Osteocyte (in vitro differentiated cells): Measurements from ENCODE around the gene OSBPL5. TPM values are rescaled to one million over a fixed set of nuclear protein-coding genes. Genes with fewer than 3 reads are reported as not detected.

Experiments
- DNase-seq: peaks from one replicate; pipeline ENCODE4 v3.0.0; 2021; ENCODE audit warnings: mixed read lengths; ENCODE audit not compliant: unreplicated experiment; ENCODE audit errors: extremely low spot score
- H3K27ac Mint-ChIP-seq: one replicate; pipeline ENCODE4 v1.8.0; 2021; ENCODE audit warnings: mild to moderate bottlenecking, mixed read lengths; ENCODE audit not compliant: unreplicated experiment
- H3K27me3 Mint-ChIP-seq: one replicate; pipeline ENCODE4 v1.8.0; 2021; ENCODE audit warnings: mixed read lengths; ENCODE audit not compliant: unreplicated experiment
- H3K36me3 Mint-ChIP-seq: one replicate; pipeline ENCODE4 v1.8.0; 2021; ENCODE audit warnings: mixed read lengths; ENCODE audit not compliant: unreplicated experiment
- H3K4me1 Mint-ChIP-seq: one replicate; pipeline ENCODE4 v1.8.0; 2021; ENCODE audit warnings: mixed read lengths; ENCODE audit not compliant: unreplicated experiment
- H3K4me3 Mint-ChIP-seq: one replicate; pipeline ENCODE4 v1.8.0; 2021; ENCODE audit warnings: mild to moderate bottlenecking, moderate library complexity, mixed read lengths; ENCODE audit not compliant: unreplicated experiment
- H3K9me3 Mint-ChIP-seq: one replicate; pipeline ENCODE4 v1.8.0; 2021; ENCODE audit warnings: mixed read lengths; ENCODE audit not compliant: unreplicated experiment
- total RNA-seq: library from RNA; stranded (reverse); gene quantifications from 2 replicates; pipeline ENCODE4 v1.2.1, GENCODE V29; 2021
- TF ChIP-seq, protein P1 (sequence below): fragments of 200-600 bp; sonication (generic); IDR thresholded peaks from 2 replicates; pipeline ENCODE4 v1.5.0; 2021; ENCODE audit warnings: antibody characterized with exemption, mild to moderate bottlenecking, moderate library complexity

The OSBPL5 gene
- total RNA-seq, 1 donor from 2014 or later = 47.9 TPM

DNA sequence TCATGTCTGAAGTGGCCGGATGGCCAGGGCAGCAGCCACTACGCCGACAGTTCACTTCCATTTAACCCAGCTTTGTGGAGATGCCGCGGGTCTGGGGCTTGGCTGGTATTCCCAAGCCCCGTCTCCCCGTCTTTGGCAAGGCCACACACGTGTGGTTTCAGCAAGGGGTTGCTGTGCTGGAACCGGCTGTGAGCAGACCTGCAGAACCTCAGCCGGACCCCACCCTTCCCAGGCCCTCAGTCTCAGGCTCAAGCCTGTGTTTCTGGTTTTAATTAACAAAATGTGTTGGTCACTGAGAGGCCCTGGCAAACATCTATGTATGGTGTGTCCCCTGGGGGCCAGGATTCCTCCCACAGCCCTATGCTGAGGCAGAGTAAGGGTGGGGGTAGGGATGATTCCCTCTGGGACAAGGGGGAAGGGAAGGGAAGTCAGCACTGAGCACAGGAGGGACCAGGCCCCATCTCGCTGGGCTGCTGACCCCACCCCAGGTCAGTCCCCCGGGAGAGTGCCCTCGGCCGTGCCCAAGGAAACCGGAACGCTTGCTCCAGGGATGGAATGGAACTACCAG lies 9.3 kb downstream of the OSBPL5 start:
- Mint-ChIP-seq H3K36me3 (peaks cover 4% of the 10 kb centered on the region), H3K4me3 (peak overlapping the region; percentile 63), H3K27me3 (no peaks in the 10 kb centered on the region), H3K9me3 (no peaks in the 10 kb centered on the region), H3K4me1 (peaks cover 92% of the 10 kb centered on the region), H3K27ac (peak overlapping the region; percentile 93)
- DNase-seq = no peak
- TF ChIP-seq, protein P1, sequence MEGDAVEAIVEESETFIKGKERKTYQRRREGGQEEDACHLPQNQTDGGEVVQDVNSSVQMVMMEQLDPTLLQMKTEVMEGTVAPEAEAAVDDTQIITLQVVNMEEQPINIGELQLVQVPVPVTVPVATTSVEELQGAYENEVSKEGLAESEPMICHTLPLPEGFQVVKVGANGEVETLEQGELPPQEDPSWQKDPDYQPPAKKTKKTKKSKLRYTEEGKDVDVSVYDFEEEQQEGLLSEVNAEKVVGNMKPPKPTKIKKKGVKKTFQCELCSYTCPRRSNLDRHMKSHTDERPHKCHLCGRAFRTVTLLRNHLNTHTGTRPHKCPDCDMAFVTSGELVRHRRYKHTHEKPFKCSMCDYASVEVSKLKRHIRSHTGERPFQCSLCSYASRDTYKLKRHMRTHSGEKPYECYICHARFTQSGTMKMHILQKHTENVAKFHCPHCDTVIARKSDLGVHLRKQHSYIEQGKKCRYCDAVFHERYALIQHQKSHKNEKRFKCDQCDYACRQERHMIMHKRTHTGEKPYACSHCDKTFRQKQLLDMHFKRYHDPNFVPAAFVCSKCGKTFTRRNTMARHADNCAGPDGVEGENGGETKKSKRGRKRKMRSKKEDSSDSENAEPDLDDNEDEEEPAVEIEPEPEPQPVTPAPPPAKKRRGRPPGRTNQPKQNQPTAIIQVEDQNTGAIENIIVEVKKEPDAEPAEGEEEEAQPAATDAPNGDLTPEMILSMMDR = no peak

DNA sequence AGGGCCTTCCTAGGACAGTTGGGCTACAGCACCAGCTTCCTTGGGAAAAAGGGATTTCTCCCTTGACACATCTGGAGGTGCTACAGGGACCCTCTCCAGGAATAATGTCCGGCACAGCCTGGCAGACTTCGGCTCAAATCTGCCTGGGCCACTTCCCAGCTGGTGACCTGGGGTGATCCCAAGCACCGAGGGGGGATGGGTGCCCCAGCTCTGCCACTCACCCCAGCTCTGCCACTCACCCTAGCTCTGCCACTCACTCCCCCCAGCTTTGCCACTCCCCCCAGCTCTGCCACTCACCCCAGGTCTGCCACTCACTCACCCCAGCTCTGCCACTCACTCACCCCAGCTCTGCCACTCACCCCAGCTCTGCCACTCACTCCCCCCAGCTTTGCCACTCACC lies 9.9 kb downstream of the OSBPL5 start:
- Mint-ChIP-seq H3K36me3 (peaks cover 5% of the 10 kb centered on the region), H3K27ac (peak overlapping the region; percentile 93), H3K27me3 (no peaks in the 10 kb centered on the region), H3K4me1 (peaks cover 92% of the 10 kb centered on the region), H3K9me3 (no peaks in the 10 kb centered on the region), H3K4me3 (no peak overlapping the region)
- no peak for DNase-seq
- TF ChIP-seq, protein P1 = no peak

DNA sequence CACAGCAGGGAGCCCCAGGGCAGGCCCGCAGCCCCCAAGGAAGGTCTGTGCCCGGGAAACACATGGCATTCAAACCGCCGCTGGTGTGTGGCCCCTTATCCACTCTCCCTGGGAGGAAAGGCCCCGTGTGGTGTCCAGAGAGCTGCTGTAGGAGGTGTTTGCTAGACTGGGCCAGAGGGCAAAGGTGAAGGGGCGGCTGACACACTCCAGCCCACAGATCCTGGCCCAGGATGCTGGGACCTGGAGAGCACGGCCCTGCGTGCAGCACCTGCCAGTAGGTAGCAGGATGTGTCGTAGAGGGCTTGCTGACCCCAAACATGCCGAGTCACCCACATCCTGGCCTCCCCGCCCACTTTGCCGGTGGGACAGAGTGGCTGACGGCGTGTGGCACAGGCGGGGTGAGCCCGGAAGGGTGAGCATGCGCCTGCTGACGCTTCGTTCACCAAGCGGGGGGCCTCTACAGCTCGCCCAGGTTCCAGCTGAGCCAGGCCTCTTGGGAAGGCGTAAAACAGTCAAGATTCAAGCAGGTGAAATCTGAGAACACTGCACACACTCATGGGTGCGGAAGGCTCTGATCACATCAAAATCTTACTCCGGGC lies 11.0 kb downstream of the OSBPL5 start:
- H3K4me1 Mint-ChIP-seq = peaks cover 86% of the 10 kb centered on the region
- H3K27me3 Mint-ChIP-seq = no peaks in the 10 kb centered on the region
- no peaks in the 10 kb centered on the region for H3K9me3 Mint-ChIP-seq
- peak overlapping the region; percentile 80 for H3K27ac Mint-ChIP-seq
- DNase-seq = no peak
- H3K36me3 Mint-ChIP-seq = peaks cover 5% of the 10 kb centered on the region
- no peak overlapping the region for H3K4me3 Mint-ChIP-seq
- TF ChIP-seq, protein P1 = no peak

DNA sequence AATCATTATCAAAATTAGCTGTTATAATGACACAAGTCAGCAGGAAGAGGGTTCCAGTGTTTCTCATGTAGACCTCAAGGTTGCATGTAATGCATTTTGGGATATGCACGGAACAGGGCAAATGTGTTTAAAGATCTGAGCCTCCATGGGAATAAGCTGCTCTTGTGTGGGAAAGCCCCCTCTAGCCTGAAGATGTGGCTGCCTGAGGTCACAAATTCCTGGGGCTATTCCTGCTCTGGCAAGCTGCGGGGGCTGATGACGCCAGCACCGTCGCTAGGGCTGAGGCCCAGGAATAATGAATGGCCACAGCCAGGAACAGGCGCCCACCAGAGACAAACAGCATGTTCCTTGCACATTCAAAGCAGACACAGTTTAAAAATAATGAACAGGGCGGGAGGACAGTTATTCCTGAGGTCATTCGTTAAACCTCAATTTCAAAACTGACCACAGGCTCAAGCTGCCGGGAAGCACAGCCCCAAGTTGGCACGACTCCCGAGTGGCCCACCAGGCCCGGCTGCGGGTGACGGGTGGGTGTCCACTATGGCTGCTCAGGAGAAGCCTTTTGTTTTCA lies 11.7 kb downstream of the OSBPL5 start:
- TF ChIP-seq, protein P1 = no peak
- no peaks in the 10 kb centered on the region for H3K27me3 Mint-ChIP-seq
- DNase-seq = no peak
- H3K27ac Mint-ChIP-seq = peak overlapping the region; percentile 80
- H3K9me3 Mint-ChIP-seq = no peaks in the 10 kb centered on the region
- H3K4me3 Mint-ChIP-seq = peak overlapping the region; percentile 24
- peaks cover 5% of the 10 kb centered on the region for H3K36me3 Mint-ChIP-seq
- peaks cover 82% of the 10 kb centered on the region for H3K4me1 Mint-ChIP-seq

DNA sequence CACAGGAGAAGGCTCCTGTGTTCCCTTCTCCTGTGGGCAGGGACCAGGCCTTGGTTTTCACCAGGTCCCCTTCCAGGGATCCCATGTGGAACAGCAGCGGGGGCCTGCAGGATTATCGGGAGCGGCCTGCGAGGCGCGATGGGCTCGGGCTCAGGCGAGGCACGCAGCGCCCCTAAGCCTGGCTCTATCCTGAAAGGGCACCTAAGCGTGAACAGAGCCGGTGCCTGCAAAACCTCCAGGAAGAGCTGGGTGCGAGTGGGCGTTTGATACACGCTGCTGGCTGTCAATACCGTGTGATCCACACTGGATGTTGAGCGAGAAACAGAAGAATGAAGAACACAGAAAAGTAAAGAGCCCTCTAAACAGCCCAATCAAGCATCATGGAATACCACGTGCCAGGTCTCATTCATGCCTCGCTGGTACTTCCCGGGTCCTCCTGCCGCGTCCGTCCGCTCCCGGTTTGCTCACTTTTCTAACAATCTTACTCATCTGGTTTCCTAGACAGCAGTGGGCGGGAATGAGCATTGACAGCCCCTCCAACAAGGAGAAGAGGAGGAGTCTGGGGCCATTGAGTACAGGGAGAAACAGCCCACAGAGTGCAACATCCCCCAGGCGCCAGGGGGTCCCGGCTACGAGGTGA lies 12.5 kb downstream of the OSBPL5 start:
- Mint-ChIP-seq H3K4me1 (peaks cover 84% of the 10 kb centered on the region), H3K36me3 (peaks cover 5% of the 10 kb centered on the region), H3K9me3 (no peaks in the 10 kb centered on the region), H3K4me3 (no peak overlapping the region), H3K27me3 (no peaks in the 10 kb centered on the region), H3K27ac (peak overlapping the region; percentile 80)
- TF ChIP-seq, protein P1 = no peak
- no peak for DNase-seq
